Keratinocyte (primary cell): ENCODE data around the gene ST8SIA2. TPM values are rescaled to one million over a fixed set of nuclear protein-coding genes. Genes with fewer than 3 reads are reported as not detected.

Source experiments
- DNase-seq: peaks from one replicate; pipeline ENCODE4 v3.0.0-alpha.2; 2011; ENCODE audit warnings: low read depth, missing footprints, low spot score
- FAIRE-seq: peaks from 2 replicates; lab custom pipeline; 2011; peaks lifted over from hg19 to GRCh38; lab: Jason Lieb, UNC
- H2AFZ ChIP-seq: 2 replicates; pipeline ENCODE4 v1.6.0; 2012; ENCODE audit warnings: low read length, control low read depth, inconsistent platforms; ENCODE audit not compliant: control insufficient read depth
- H3K27ac ChIP-seq: 2 replicates; pipeline ENCODE4 v1.5.1; 2011; ENCODE audit warnings: low read length; ENCODE audit not compliant: control insufficient read depth, insufficient read depth
- H3K27me3 ChIP-seq: 3 replicates; pipeline ENCODE4 v1.6.0; 2011; ENCODE audit warnings: low read length; ENCODE audit not compliant: control insufficient read depth, insufficient read depth; ENCODE audit errors: extremely low read depth
- H3K36me3 ChIP-seq, 2 experiments: 2 replicates in 1 of 2; 3 replicates in 1 of 2; pipeline ENCODE4 v1.5.1; 2011; ENCODE audit warnings: low read length in 2 of 2, mild to moderate bottlenecking in 1 of 2; ENCODE audit not compliant: control insufficient read depth in 2 of 2, insufficient read depth in 2 of 2; ENCODE audit errors: extremely low read depth in 1 of 2
- H3K4me1 ChIP-seq: 3 replicates; pipeline ENCODE4 v1.5.1; 2011; ENCODE audit warnings: low read length; ENCODE audit not compliant: control insufficient read depth, insufficient read depth; ENCODE audit errors: extremely low read depth
- H3K4me2 ChIP-seq: 3 replicates; pipeline ENCODE4 v1.6.0; 2011; ENCODE audit warnings: low read depth, low read length; ENCODE audit not compliant: control insufficient read depth, insufficient read depth; ENCODE audit errors: extremely low read depth
- H3K4me3 ChIP-seq, 3 experiments: fragments of 200-600 bp in 1 of 3; sonication (generic) in 1 of 3; 2 replicates in 2 of 3; 3 replicates in 1 of 3; pipeline ENCODE4 v1.5.1; 2011 to 2016; ENCODE audit warnings: low read length in 3 of 3, mild to moderate bottlenecking in 3 of 3, control low read depth in 2 of 3, inconsistent platforms in 1 of 3, low read depth in 1 of 3, mixed read lengths in 1 of 3, mixed run types in 1 of 3, moderate library complexity in 1 of 3; ENCODE audit not compliant: control insufficient read depth in 2 of 3, insufficient read depth in 2 of 3; ENCODE audit errors: extremely low read depth in 1 of 3
- H3K79me2 ChIP-seq: 2 replicates; pipeline ENCODE4 v1.6.0; 2012; ENCODE audit warnings: low read length; ENCODE audit not compliant: control insufficient read depth, insufficient read depth
- H3K9ac ChIP-seq: 3 replicates; pipeline ENCODE4 v1.6.0; 2011; ENCODE audit warnings: low read length; ENCODE audit not compliant: control insufficient read depth, insufficient read depth; ENCODE audit errors: extremely low read depth
- H3K9me1 ChIP-seq: 3 replicates; pipeline ENCODE4 v1.6.0; 2011; ENCODE audit warnings: low read length; ENCODE audit not compliant: control insufficient read depth, insufficient read depth; ENCODE audit errors: extremely low read depth
- H3K9me3 ChIP-seq: 2 replicates; pipeline ENCODE4 v1.5.1; 2012; ENCODE audit warnings: low read depth, low read length; ENCODE audit not compliant: control insufficient read depth
- H4K20me1 ChIP-seq: 3 replicates; pipeline ENCODE4 v1.6.0; 2011; ENCODE audit warnings: low read length; ENCODE audit not compliant: control insufficient read depth, insufficient read depth; ENCODE audit errors: extremely low read depth
- CTCF ChIP-seq, 3 experiments: IDR thresholded peaks in 1 of 3; conservative IDR thresholded peaks in 1 of 3; optimal IDR thresholded peaks in 1 of 3; 2 replicates in 2 of 3; 3 replicates in 1 of 3; pipeline versions ENCODE3 to v1.5.1; 2011; ENCODE audit warnings: low read length in 3 of 3, mild to moderate bottlenecking in 3 of 3, moderate library complexity in 2 of 3, control low read depth in 1 of 3, inconsistent platforms in 1 of 3; ENCODE audit not compliant: insufficient read depth in 2 of 3; ENCODE audit errors: extremely low read depth in 1 of 3
- EZH2 ChIP-seq: IDR thresholded peaks from one replicate; pipeline ENCODE4 v1.6.1; 2012; ENCODE audit warnings: inconsistent platforms, mild to moderate bottlenecking, low read length, moderate library complexity
- dilution Hi-C: fragments of 300-500 bp; cut with MboI; formaldehyde crosslinking; loops from one replicate; pipeline ENCODE4 v1.7.0; 2020; ENCODE audit warnings: low sequenced_read_pairs; ENCODE audit not compliant: extremely low pct_ligation_motif_present
- polyA plus RNA-seq, 5 experiments: library from polyadenylated mRNA; depleted of rRNA in 3 of 5; stranded (reverse) in 3 of 5; stranded (forward) in 1 of 5; unstranded in 1 of 5; fragments of >200 nt; gene quantifications; 1 replicate in 1 of 5; 2 replicates in 3 of 5; 3 replicates in 1 of 5; pipeline versions ENCODE4 v1.2.1 to v1.2.3, GENCODE V29; 2011 to 2012; ENCODE audit warnings: missing spikeins in 2 of 5, low read depth in 1 of 5, low replicate concordance in 1 of 5

ST8SIA2 gene
- polyA plus RNA-seq, 1 donor (not counting 4 experiments of a cell fraction or from before 2014, with no cell fraction given) = 0.22 TPM

GRCh38 chr15:92407916-92408315 is 14.2 kb downstream of the ST8SIA2 start:
- Histone ChIP-seq H3K36me3 (no peaks in the 10 kb centered on the region), H3K9ac (no peak overlapping the region), H3K4me1 (no peaks in the 10 kb centered on the region), H3K9me1 (no peaks in the 10 kb centered on the region), H2AFZ (no peak overlapping the region), H3K4me3 (no peak overlapping the region), H3K27me3 (peaks cover 3% of the 10 kb centered on the region), H4K20me1 (no peaks in the 10 kb centered on the region), H3K79me2 (no peaks in the 10 kb centered on the region), H3K27ac (no peak overlapping the region), H3K9me3 (no peaks in the 10 kb centered on the region), H3K4me2 (no peak overlapping the region)
- TF ChIP-seq CTCF (optimal IDR thresholded peaks at IDR 0.05 in 1 of 3, IDR thresholded peaks at IDR 0.05 in 1 of 3, conservative IDR thresholded peaks at IDR 0.05 in 1 of 3; ENCODE audit: extremely low read depth in 1 of 3, insufficient read depth in 2 of 3, low read length in 3 of 3) (no peak), EZH2 (no peak)
- DNase-seq (no peak), FAIRE-seq (no peak)
- dilution Hi-C loops = no loop called here

- H3K27ac ChIP-seq = no peak overlapping the region
- dilution Hi-C loops = no loop called here
- no peak overlapping the region for H3K9ac ChIP-seq
- H3K9me3 ChIP-seq = no peaks in the 10 kb centered on the region
- no peaks in the 10 kb centered on the region for H3K4me1 ChIP-seq
- no peak overlapping the region for H2AFZ ChIP-seq
- no peaks in the 10 kb centered on the region for H3K36me3 ChIP-seq
- DNase-seq (no peak), FAIRE-seq (no peak)
- H3K4me2 ChIP-seq = no peak overlapping the region
- no peaks in the 10 kb centered on the region for H3K9me1 ChIP-seq
- TF ChIP-seq EZH2 (no peak), CTCF (optimal IDR thresholded peaks at IDR 0.05 in 1 of 3, IDR thresholded peaks at IDR 0.05 in 1 of 3, conservative IDR thresholded peaks at IDR 0.05 in 1 of 3; ENCODE audit: extremely low read depth in 1 of 3, insufficient read depth in 2 of 3, low read length in 3 of 3) (no peak)
- no peaks in the 10 kb centered on the region for H3K27me3 ChIP-seq
- no peaks in the 10 kb centered on the region for H3K79me2 ChIP-seq
- no peak overlapping the region for H3K4me3 ChIP-seq
- no peaks in the 10 kb centered on the region for H4K20me1 ChIP-seq
Observed at GRCh38 chr15:92409006-92409405, 15.3 kb downstream of the ST8SIA2 start.
